Hindlimb muscle (tissue), 1 donor: ENCODE results near the gene ATP1B4. TPM values are rescaled to one million over a fixed set of nuclear protein-coding genes. Genes with fewer than 3 reads are reported as not detected.

Experiments used
- DNase-seq: peaks from one replicate; pipeline ENCODE4 v3.0.0-alpha.2; 2013
- polyA plus RNA-seq: library from polyadenylated mRNA; unstranded; fragments of 120-200 nt; gene quantifications from one replicate; pipeline ENCODE4 v1.2.1, GENCODE V29; 2013; ENCODE audit not compliant: insufficient read length

ATP1B4 gene
- polyA plus RNA-seq, 1 donor, result 296 TPM

GRCh38 chrX:120377179-120377578, 15.3 kb downstream of the ATP1B4 start:
- DNase-seq, result no peak

- DNase-seq, result no peak
These were observed 15.8 kb downstream of the ATP1B4 start for GRCh38 chrX:120377715-120378114.

DNA sequence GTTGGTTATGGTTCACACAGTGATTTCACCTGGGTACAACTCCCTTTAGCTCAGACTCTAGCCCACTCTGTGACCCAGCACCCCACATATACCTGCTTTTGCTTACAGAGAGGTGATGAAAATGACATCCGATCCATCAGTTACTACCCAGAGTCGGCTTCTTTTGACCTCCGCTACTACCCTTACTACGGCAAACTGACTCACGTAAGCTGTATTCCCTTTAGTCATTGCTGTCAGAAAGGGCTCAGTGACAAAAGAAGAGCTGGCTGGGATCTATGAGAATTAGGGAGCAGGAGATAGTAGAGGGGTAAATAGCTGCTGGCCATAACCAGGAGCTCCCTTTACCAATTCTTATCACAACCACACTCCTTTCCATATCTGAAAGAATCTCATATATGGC, 16.7 kb downstream of the ATP1B4 start:
- no peak for DNase-seq

GRCh38 chrX:120379937-120380681, 18.2 kb downstream of the ATP1B4 start:
- DNase-seq, result no peak

- DNase-seq, result no peak
These were observed 18.8 kb downstream of the ATP1B4 start for GRCh38 chrX:120380699-120381098.

GRCh38 chrX:120401301-120401700, 39.4 kb downstream of the ATP1B4 start:
- no peak for DNase-seq

DNA sequence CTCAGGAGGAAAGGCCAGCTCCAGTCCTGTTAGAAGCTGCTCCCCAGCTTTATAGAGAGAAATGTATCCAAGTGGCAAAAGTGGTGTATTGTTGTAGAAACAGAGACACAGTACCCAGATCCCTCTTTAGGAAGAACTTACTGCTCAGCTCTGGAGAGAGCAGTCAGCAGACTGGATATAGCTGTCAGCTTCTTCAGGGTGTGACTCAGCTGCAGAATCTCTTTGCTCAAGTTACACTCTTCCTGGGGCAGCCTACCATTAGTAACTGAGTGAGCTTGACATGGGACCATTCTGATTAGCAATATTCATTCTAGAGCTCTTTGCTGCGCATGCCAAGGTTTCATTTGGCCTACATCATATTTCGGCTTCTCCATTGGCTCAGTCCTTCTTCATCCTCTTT, 40.5 kb downstream of the ATP1B4 start:
- DNase-seq, result no peak

DNA sequence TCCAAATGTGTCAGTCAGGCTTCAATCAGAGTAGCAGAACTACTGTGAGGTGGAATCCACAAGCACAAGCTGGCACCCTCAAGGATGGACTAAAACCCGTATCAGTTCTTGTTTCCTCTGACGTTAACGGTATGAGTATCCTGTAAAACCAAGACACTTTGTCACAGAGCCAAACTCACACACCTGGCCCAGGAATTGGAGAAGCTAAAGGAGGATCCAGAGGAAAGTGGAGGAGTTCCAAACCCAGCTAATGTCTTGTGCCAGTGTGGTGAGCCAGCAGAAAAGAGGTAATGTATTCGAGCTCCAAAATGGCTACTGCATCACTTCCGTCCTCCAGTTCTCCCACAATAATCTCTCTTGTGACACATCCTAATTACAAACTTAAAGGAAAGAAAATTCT, 44.7 kb downstream of the ATP1B4 start:
- DNase-seq, result no peak

DNA sequence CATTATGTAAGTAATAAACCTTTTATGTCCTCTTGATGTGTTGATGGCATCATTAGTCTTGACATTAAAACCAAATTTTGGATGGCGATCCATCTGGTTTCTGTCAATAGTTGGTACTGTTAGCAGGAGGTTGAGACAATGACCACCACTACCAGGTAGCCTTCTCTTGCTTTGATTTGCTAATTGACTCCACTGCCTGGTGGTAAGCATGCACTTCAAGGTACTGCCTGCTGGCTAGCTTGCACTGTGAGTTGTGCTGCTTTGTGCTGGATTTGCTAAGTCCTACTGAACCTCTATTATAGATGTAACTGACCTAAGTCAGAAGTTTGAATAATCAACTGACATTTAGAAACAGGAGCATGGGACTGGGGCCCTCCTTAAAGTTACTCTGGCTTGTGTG, 46.3 kb downstream of the ATP1B4 start:
- DNase-seq, result no peak

GRCh38 chrX:120419463-120419862, 57.6 kb downstream of the ATP1B4 start:
- no peak for DNase-seq

DNA sequence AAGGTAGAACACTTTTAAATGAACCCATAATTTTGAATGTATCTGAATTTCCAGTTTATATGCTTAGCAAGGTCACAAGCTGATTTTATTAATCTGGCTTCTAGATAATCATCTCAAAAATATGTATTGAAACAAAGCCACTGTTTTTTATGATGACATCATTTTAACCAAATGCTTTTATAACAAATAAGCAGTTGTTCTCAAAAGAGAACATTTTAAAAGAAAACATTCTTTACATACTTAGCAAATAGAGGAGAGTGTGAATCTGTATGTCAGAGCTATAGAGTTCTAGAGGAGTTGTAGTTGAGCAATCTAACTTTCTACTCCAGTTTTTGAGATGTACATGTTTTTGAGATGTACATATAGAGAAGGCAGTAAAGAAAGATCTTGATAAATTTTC, 64.7 kb downstream of the ATP1B4 start:
- DNase-seq, result no peak

DNA sequence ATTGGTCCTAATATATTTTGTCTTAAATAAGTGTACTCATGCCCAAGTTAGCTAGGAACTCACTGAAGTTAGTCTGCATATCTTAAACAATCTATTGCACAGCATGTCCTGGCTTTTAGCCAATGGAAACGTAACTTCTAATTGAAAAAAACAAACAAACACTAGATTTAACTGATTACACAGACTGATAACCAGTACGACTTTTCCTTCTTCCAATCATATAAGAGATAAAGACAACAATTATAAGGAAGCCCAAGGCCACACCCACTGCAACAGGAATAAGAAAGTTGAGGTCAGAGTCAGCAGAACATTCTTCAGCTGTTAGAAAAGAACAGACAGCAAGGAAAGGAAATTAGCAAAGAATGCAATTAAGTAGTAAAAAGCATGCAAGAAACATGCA, 66.4 kb downstream of the ATP1B4 start:
- no peak for DNase-seq

DNA sequence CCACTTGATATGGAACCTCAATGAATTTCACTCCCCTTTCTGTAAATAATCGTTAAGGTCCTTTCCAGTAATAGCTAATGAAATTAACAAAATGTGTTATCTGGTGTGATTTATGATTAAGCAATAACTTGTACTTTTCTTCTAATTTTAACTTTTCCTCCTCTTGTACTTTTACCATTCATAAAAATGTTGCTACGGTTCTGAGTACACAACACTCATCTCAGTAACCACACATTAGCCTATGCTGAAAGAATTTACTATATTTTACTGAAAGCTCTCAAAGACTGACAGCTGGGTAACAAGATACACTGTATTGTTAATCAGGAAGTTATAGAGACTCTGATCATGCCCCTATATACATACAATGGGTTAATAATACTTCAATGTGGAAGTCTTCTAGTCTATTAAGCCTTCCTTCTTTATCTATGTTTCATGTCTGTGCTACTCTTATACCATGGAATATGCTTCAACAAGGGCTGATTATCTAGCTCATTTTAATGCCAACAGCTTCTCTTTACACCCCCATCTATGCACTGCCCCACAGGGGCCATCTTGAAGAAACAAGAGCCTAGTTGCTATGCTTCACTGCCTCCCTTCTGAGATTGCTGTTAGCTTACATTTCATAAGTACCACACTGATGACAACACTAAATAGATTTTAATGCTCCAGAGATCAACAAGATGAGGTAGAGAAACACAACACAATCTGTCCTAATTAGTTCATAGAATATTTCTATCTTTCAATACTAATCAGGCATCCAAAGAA, 68.1 kb downstream of the ATP1B4 start:
- no peak for DNase-seq

Other genes with a start within 250 kb of the ATP1B4 start
- 0.35 TPM for gene RHOXF1, start 246.2 kb upstream of the ATP1B4 start, polyA plus RNA-seq
- 0.06 TPM for gene RHOXF2, start 203.5 kb upstream of the ATP1B4 start, polyA plus RNA-seq
- gene ZBTB33, start 111.3 kb upstream of the ATP1B4 start, polyA plus RNA-seq, result 12.1 TPM
- gene TMEM255A, start 50.6 kb upstream of the ATP1B4 start, polyA plus RNA-seq, result 15.0 TPM
- 123 TPM for gene LAMP2, start 107.2 kb downstream of the ATP1B4 start, polyA plus RNA-seq
- 25.7 TPM for gene CUL4B, start 198.9 kb downstream of the ATP1B4 start, polyA plus RNA-seq
- 32.9 TPM for gene MCTS1, start 242.0 kb downstream of the ATP1B4 start, polyA plus RNA-seq